Left lung (tissue), 10 donors: ENCODE data around the gene ZNF100. TPM values are rescaled to one million over a fixed set of nuclear protein-coding genes. Genes with fewer than 3 reads are reported as not detected.

Experiments used
- ATAC-seq: fragments of 200-7000 bp; cut with Tn5 transposase; one replicate; pipeline ENCODE4 v1.9.1; 2020; ENCODE audit warnings: moderate library complexity
- DNase-seq, 4 donors: peaks; one replicate each; pipeline ENCODE4 v3.0.0-alpha.2; 2013 to 2020
- H3K27ac ChIP-seq, 2 donors: fragments of 200-600 bp; sonication (generic) in 1 of 2; one replicate each; pipeline versions ENCODE4 v1.5.0 to v1.8.0; 2020 to 2021
- H3K27me3 ChIP-seq, 2 donors: fragments of 200-600 bp; sonication (generic) in 1 of 2; one replicate each; pipeline versions ENCODE4 v1.5.0 to v1.8.0; 2020 to 2021
- H3K36me3 ChIP-seq, 2 donors: fragments of 200-600 bp; sonication (generic) in 1 of 2; one replicate each; pipeline versions ENCODE4 v1.5.0 to v1.8.0; 2020 to 2021
- H3K4me1 ChIP-seq, 2 donors: fragments of 200-600 bp; one replicate each; pipeline ENCODE4 v1.8.0; 2021
- H3K4me3 ChIP-seq, 2 donors: fragments of 200-600 bp; sonication (generic) in 1 of 2; one replicate each; pipeline versions ENCODE4 v1.5.0 to v1.8.0; 2020 to 2021; ENCODE audit warnings: mild to moderate bottlenecking in 1 of 2
- H3K9me3 ChIP-seq, 2 donors: fragments of 200-600 bp; sonication (generic) in 1 of 2; one replicate each; pipeline versions ENCODE4 v1.5.0 to v1.8.0; 2020 to 2021
- intact Hi-C, 2 donors: fragments of 100-400 bp; cut with DNase I; formaldehyde crosslinking; loops; one replicate each; pipeline versions ENCODE4 v1.11.2 to v1.14.2; 2022
- polyA plus RNA-seq, 6 donors: library from polyadenylated mRNA; unstranded; fragments of 120-200 nt; gene quantifications; one replicate each; pipeline ENCODE4 v1.2.1, GENCODE V29; 2013; ENCODE audit not compliant: insufficient read length in 6 of 6
- total RNA-seq, 2 donors: library from RNA; stranded (reverse); fragmentation: NEBNext Ultra II Directional; extraction: Animal tissue kit (Norgen Biotek cat#: 25700); gene quantifications; one replicate each; pipeline ENCODE4 v1.2.1, GENCODE V29; 2021
- TF ChIP-seq, protein P1 (sequence below), 2 donors: fragments of 200-600 bp; sonication (generic) in 1 of 2; IDR thresholded peaks; one replicate each; pipeline versions ENCODE4 v1.5.0 to v1.8.0; 2021; ENCODE audit warnings: antibody characterized with exemption in 2 of 2
- donor health status: DM: no; HTN: yes; CAD: no.
- donor health status: DM: no; HTN: no; CAD: no.

ZNF100 gene
- total and polyA plus RNA-seq, 8 donors: 8.5 to 22.0 (median 14.7) TPM

DNA sequence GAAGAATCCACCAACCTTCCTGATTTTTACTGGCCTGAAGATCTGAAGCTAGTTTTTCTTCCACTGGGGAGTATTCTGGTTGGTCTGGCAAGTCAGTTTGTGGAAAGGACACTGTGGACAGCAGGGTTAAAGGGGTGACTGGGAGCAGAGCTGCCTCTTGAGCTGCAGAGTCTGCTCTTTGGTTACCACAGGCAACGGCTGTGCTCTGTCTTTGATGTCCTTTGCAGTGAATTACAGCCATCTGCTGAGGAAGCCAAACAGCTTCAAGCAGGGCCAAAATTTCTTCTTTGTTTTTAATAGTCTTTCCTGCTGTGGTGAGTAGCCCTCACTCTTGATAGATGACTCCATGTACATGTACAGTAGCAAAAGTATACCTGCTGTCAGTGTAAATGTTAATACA lies 75.7 kb downstream of the ZNF100 start:
- TF ChIP-seq, protein P1, sequence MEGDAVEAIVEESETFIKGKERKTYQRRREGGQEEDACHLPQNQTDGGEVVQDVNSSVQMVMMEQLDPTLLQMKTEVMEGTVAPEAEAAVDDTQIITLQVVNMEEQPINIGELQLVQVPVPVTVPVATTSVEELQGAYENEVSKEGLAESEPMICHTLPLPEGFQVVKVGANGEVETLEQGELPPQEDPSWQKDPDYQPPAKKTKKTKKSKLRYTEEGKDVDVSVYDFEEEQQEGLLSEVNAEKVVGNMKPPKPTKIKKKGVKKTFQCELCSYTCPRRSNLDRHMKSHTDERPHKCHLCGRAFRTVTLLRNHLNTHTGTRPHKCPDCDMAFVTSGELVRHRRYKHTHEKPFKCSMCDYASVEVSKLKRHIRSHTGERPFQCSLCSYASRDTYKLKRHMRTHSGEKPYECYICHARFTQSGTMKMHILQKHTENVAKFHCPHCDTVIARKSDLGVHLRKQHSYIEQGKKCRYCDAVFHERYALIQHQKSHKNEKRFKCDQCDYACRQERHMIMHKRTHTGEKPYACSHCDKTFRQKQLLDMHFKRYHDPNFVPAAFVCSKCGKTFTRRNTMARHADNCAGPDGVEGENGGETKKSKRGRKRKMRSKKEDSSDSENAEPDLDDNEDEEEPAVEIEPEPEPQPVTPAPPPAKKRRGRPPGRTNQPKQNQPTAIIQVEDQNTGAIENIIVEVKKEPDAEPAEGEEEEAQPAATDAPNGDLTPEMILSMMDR (IDR thresholded peaks at IDR 0.05): no peak
- Histone ChIP-seq H3K36me3 (no peaks in the 10 kb centered on the region), H3K4me1 (no peaks in the 10 kb centered on the region), H3K27ac (no peak overlapping the region), H3K27me3 (no peaks in the 10 kb centered on the region), H3K4me3 (no peak overlapping the region), H3K9me3 (no peaks in the 10 kb centered on the region)
- intact Hi-C loops: loop anchor here in 1 of 2 donors (10.0 kb wide), 1 partner anchor 207 kb away; no protein-coding TSS in a partner anchor
- DNase-seq: peak in 1 of 4 donors; percentile 31
- ATAC-seq: no peak

DNA sequence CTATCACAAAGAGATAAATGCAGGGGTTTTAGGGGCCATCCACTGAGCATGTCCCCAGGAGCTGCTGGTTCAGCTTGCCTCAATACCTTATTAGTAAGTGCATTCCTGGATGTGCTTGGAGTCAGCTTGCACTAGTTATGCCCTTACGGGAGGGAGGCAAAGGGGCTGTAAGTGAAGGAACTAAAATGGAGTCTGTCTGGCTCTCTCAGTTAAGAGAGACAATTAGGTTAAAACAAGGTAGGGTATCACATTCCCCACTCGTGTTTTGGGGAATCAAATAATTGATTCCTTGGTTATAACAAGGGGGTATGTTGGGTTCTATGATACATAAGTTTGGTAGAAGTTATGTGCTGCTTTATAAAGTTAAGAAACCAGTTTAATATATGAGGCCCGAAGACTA lies 78.9 kb downstream of the ZNF100 start:
- no peaks in the 10 kb centered on the region for H3K36me3 ChIP-seq
- H3K9me3 ChIP-seq: no peaks in the 10 kb centered on the region
- TF ChIP-seq, protein P1 (IDR thresholded peaks at IDR 0.05): no peak
- ATAC-seq (no peak), DNase-seq (no peak)
- H3K4me3 ChIP-seq: no peak overlapping the region
- H3K27ac ChIP-seq: no peak overlapping the region
- intact Hi-C loops: no loop called here
- H3K27me3 ChIP-seq: no peaks in the 10 kb centered on the region
- H3K4me1 ChIP-seq: no peaks in the 10 kb centered on the region

DNA sequence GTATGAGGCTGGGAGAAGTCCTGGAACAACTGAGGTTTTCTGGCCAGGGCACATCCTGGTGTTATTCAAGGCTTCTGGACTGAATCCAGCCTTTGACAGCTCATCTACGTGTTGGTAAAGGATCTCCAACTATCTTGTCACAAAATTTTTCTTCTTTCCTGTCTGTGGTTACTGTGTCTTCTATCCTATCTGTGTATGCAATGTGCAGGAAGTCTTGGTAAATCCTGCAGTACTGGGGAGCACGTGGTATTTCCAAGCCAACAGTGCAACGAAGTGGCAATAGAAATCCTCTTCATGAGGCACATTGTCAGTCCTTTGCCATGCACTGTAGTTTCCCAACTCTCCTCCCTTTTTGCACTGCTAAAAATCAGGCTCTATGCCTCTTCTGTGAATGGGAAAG lies 86.7 kb downstream of the ZNF100 start:
- intact Hi-C loops: no loop called here
- Histone ChIP-seq H3K36me3 (no peaks in the 10 kb centered on the region), H3K27ac (no peak overlapping the region), H3K4me3 (no peak overlapping the region), H3K27me3 (peaks cover 0 to 16% of the 10 kb centered on the region in 2 donors), H3K9me3 (peaks cover 0 to 4% of the 10 kb centered on the region in 2 donors), H3K4me1 (no peaks in the 10 kb centered on the region)
- no peak for DNase-seq
- ATAC-seq: no peak
- TF ChIP-seq, protein P1 (IDR thresholded peaks at IDR 0.05): no peak

DNA sequence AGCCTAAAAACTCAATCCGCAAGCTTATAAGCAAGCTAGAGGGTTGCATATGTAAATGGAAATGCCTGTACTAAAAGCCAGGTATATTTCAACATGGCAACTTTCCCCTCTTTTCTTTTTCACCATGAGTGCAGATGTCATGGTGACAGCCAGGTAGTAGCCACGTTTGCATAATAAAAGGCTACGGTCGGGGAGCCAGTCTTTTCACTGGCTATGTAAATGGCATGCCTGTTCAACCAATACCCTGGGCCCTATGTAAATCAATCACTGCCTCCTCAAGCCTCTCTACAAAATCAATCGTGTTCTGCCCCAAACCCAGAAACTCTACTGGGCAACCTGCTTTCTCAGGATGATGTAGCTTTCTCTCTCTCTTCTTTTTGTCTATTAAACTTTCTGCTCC lies 87.4 kb downstream of the ZNF100 start:
- TF ChIP-seq, protein P1 (IDR thresholded peaks at IDR 0.05): no peak
- no peak overlapping the region for H3K4me3 ChIP-seq
- peaks cover 0 to 4% of the 10 kb centered on the region in 2 donors for H3K9me3 ChIP-seq
- ATAC-seq (no peak), DNase-seq (no peak)
- no peaks in the 10 kb centered on the region for H3K36me3 ChIP-seq
- H3K27me3 ChIP-seq: peaks cover 0 to 16% of the 10 kb centered on the region in 2 donors
- no peaks in the 10 kb centered on the region for H3K4me1 ChIP-seq
- intact Hi-C loops: no loop called here
- H3K27ac ChIP-seq: no peak overlapping the region

DNA sequence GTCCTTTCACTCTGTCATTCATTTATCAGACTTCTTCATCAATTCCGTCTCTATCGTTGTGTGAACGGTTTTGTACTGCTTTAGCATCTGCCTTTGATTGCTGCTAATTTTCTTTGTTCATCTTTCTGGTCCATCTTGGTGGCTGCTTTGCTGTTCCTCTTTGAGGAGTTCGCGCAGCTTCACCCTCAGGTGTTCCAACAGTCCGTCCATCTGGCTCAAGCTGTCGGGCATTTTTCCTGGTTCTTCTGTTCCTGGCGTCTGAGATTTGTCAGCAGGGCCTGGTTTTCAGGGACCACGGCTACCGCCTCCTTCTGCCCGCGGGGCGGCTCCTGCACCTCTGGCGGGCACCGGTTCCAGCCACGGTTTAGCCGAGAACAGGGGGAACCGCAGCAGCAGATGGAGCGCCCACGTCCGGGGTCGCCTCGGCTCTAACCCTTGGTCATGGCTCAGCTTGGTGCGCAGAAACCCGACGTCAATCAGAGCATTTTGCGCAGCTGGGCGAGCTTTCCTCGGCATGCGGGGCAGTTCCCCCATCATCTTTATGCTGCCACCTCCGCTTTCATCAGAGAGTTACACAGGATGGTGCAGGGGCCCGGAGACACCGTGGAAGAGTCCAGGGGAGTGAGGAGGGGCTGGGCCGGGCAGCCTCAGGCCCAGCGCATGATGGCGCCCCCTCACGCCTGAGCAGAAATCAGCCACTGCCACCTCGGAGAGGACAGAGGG lies 89.5 kb downstream of the ZNF100 start:
- intact Hi-C loops: no loop called here
- TF ChIP-seq, protein P1 (IDR thresholded peaks at IDR 0.05): no peak
- Histone ChIP-seq H3K4me3 (peak overlapping the region in 1 of 2 donors; percentile 7), H3K4me1 (no peaks in the 10 kb centered on the region), H3K9me3 (peaks cover 0 to 4% of the 10 kb centered on the region in 2 donors), H3K27me3 (peaks cover 0 to 16% of the 10 kb centered on the region in 2 donors), H3K27ac (no peak overlapping the region), H3K36me3 (no peaks in the 10 kb centered on the region)
- peak in 1 of 4 donors; percentile 77 for DNase-seq
- no peak for ATAC-seq
